T-helper 2 cell treated with Interferon-gamma antibody and Interleukin-4, amounts not matched to agents 100 ng/mL and 5 ng/mL, for 36 hours (primary cell): Measurements from ENCODE around the gene SUPT4H1. TPM values are rescaled to one million over a fixed set of nuclear protein-coding genes. Genes with fewer than 3 reads are reported as not detected.

Source experiments
- total RNA-seq: library from RNA; stranded (reverse); gene quantifications from 2 replicates; pipeline ENCODE4 v1.2.3, GENCODE V29; 2022

Gene SUPT4H1
- total RNA-seq, 1 donor from 2014 or later = 90.0 TPM

Other genes with a start within 250 kb of the SUPT4H1 start
- gene OR4D1, start 203.8 kb downstream of the SUPT4H1 start, total RNA-seq = 0.27 and 0.34 TPM in 2 replicates
- gene OR4D2, start 185.2 kb downstream of the SUPT4H1 start, total RNA-seq = not detected in 2 replicates
- gene EPX, start 159.5 kb downstream of the SUPT4H1 start, total RNA-seq = not detected in 2 replicates
- gene MKS1, start 132.9 kb downstream of the SUPT4H1 start, total RNA-seq = 17.9 and 20.2 TPM in 2 replicates
- gene LPO, start 113.6 kb downstream of the SUPT4H1 start, total RNA-seq = not detected in 2 replicates
- gene MPO, start 71.3 kb downstream of the SUPT4H1 start, total RNA-seq = not detected in 2 replicates
- gene TSPOAP1, start 23.4 kb downstream of the SUPT4H1 start, total RNA-seq = 76.8 and 77.0 TPM in 2 replicates
- gene RNF43, start 65.3 kb upstream of the SUPT4H1 start, total RNA-seq = 3.6 and 3.7 TPM in 2 replicates
- gene HSF5, start 136.2 kb upstream of the SUPT4H1 start, total RNA-seq = 1.2 TPM in 2 replicates
- 57.3 and 59.7 TPM in 2 replicates for gene MTMR4, start 162.4 kb upstream of the SUPT4H1 start, total RNA-seq